Measurements from ENCODE around the gene SYNJ1. TPM values are rescaled to one million over a fixed set of nuclear protein-coding genes. Genes with fewer than 3 reads are reported as not detected.
A peak's percentile ranks its signal among the peaks of the same experiment; 100 is the strongest.

Gene SYNJ1
- total and polyA plus RNA-seq, 9 of the 15 experiments (the other 6 are each of a cell fraction or from before 2014, with no cell fraction given) = 2.4 to 10.6 (median 5.6) TPM

DNA sequence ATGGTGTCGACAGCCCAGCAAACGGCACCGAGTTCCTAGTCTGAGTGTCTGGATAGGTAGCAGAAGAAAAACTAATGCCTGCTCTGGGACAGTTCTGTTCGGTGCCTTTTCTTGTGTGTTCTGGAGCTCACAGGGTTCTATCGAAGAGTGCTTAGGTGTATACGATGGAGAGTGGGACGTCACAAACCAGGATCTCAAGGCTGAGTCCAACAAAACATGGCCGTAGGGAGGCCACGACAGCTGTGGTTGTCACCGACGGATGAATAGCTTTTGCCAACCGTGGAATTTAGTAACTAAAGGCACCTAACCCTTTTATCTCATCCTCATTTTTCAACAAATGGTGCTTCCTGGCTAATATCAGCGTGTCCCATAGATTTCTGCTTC lies 635 bp upstream of the SYNJ1 start (continued):
- TF ChIP-seq, protein P1, sequence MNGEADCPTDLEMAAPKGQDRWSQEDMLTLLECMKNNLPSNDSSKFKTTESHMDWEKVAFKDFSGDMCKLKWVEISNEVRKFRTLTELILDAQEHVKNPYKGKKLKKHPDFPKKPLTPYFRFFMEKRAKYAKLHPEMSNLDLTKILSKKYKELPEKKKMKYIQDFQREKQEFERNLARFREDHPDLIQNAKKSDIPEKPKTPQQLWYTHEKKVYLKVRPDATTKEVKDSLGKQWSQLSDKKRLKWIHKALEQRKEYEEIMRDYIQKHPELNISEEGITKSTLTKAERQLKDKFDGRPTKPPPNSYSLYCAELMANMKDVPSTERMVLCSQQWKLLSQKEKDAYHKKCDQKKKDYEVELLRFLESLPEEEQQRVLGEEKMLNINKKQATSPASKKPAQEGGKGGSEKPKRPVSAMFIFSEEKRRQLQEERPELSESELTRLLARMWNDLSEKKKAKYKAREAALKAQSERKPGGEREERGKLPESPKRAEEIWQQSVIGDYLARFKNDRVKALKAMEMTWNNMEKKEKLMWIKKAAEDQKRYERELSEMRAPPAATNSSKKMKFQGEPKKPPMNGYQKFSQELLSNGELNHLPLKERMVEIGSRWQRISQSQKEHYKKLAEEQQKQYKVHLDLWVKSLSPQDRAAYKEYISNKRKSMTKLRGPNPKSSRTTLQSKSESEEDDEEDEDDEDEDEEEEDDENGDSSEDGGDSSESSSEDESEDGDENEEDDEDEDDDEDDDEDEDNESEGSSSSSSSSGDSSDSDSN (IDR thresholded peaks at IDR 0.05; ENCODE audit: borderline replicate concordance in 1 of 2, low read depth in 2 of 2, low read length in 2 of 2) = peak in 1 of 2 experiments; percentile 85; a peak in 1 of 4 replicates
- TF ChIP-seq PHB2 (IDR thresholded peaks at IDR 0.05; ENCODE audit: low read depth) (no peak), SAP30 (IDR thresholded peaks at IDR 0.05; ENCODE audit: borderline replicate concordance, insufficient read depth, low read depth, low read length, poor library complexity, severe bottlenecking) (no peak), SMARCA4 (IDR thresholded peaks at IDR 0.05) (peak; percentile 3), HLTF (IDR thresholded peaks at IDR 0.05) (no peak), MCM3 (IDR thresholded peaks at IDR 0.05) (no peak), ZNF184 (CRISPR knock-in tag; IDR thresholded peaks at IDR 0.05) (no peak), CCNT2 (IDR thresholded peaks at IDR 0.05; ENCODE audit: borderline replicate concordance, extremely low read depth, insufficient read length, low read depth, low read length) (no peak), FOS (IDR thresholded peaks at IDR 0.05; ENCODE audit: extremely low read depth, insufficient read length) (no peak), RFX5 (IDR thresholded peaks at IDR 0.05; ENCODE audit: low read depth, low read length) (no peak), MTA3 (IDR thresholded peaks at IDR 0.05; ENCODE audit: borderline replicate concordance) (no peak), ZNF24 (IDR thresholded peaks at IDR 0.05) (no peak), KLF6 (CRISPR knock-in tag; IDR thresholded peaks at IDR 0.05; ENCODE audit: borderline replicate concordance) (no peak), PPARD (CRISPR knock-in tag; IDR thresholded peaks at IDR 0.05) (no peak)
- TF ChIP-seq, protein P2, sequence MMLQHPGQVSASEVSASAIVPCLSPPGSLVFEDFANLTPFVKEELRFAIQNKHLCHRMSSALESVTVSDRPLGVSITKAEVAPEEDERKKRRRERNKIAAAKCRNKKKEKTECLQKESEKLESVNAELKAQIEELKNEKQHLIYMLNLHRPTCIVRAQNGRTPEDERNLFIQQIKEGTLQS (IDR thresholded peaks at IDR 0.05) = no peak
- TF ChIP-seq, protein P2 (CRISPR knock-in tag; conservative IDR thresholded peaks at IDR 0.05) = no peak
- TF ChIP-seq, protein P3, sequence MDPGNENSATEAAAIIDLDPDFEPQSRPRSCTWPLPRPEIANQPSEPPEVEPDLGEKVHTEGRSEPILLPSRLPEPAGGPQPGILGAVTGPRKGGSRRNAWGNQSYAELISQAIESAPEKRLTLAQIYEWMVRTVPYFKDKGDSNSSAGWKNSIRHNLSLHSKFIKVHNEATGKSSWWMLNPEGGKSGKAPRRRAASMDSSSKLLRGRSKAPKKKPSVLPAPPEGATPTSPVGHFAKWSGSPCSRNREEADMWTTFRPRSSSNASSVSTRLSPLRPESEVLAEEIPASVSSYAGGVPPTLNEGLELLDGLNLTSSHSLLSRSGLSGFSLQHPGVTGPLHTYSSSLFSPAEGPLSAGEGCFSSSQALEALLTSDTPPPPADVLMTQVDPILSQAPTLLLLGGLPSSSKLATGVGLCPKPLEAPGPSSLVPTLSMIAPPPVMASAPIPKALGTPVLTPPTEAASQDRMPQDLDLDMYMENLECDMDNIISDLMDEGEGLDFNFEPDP (CRISPR knock-in tag; IDR thresholded peaks at IDR 0.05) = no peak
- TF ChIP-seq, protein P4, sequence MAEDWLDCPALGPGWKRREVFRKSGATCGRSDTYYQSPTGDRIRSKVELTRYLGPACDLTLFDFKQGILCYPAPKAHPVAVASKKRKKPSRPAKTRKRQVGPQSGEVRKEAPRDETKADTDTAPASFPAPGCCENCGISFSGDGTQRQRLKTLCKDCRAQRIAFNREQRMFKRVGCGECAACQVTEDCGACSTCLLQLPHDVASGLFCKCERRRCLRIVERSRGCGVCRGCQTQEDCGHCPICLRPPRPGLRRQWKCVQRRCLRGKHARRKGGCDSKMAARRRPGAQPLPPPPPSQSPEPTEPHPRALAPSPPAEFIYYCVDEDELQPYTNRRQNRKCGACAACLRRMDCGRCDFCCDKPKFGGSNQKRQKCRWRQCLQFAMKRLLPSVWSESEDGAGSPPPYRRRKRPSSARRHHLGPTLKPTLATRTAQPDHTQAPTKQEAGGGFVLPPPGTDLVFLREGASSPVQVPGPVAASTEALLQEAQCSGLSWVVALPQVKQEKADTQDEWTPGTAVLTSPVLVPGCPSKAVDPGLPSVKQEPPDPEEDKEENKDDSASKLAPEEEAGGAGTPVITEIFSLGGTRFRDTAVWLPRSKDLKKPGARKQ (CRISPR knock-in tag; IDR thresholded peaks at IDR 0.05) = no peak
- TF ChIP-seq, protein P5, sequence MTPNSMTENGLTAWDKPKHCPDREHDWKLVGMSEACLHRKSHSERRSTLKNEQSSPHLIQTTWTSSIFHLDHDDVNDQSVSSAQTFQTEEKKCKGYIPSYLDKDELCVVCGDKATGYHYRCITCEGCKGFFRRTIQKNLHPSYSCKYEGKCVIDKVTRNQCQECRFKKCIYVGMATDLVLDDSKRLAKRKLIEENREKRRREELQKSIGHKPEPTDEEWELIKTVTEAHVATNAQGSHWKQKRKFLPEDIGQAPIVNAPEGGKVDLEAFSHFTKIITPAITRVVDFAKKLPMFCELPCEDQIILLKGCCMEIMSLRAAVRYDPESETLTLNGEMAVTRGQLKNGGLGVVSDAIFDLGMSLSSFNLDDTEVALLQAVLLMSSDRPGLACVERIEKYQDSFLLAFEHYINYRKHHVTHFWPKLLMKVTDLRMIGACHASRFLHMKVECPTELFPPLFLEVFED (CRISPR knock-in tag; conservative IDR thresholded peaks at IDR 0.05) = no peak

Data from K562 (cell line).